Activated naive CD4-positive, alpha-beta T cell treated with anti-CD3 and anti-CD28 coated beads for 36 hours (primary cell): Measurements from ENCODE around the gene TRPV4. TPM values are rescaled to one million over a fixed set of nuclear protein-coding genes. Genes with fewer than 3 reads are reported as not detected.

ENCODE experiments used
- CTCF ChIA-PET: fragments of 350-600 bp; sonication (Branson Sonifier 250); formaldehyde crosslinking; loops from one replicate; lab custom pipeline; 2021; ENCODE audit warnings: antibody characterized with exemption; lab: Charles Lee
- DNase-seq: peaks from one replicate; pipeline ENCODE4 v3.0.0-alpha.2; 2020
- H3K27ac Mint-ChIP-seq: one replicate; pipeline ENCODE4 v1.8.0; 2021; ENCODE audit warnings: mild to moderate bottlenecking, mixed read lengths
- H3K27me3 Mint-ChIP-seq: one replicate; pipeline ENCODE4 v1.8.0; 2021; ENCODE audit warnings: low read depth, mixed read lengths
- H3K36me3 Mint-ChIP-seq: one replicate; pipeline ENCODE4 v1.8.0; 2021; ENCODE audit warnings: low read depth, mixed read lengths
- H3K4me1 Mint-ChIP-seq: one replicate; pipeline ENCODE4 v1.8.0; 2021; ENCODE audit warnings: low read depth, mixed read lengths
- H3K4me3 Mint-ChIP-seq: one replicate; pipeline ENCODE4 v1.8.0; 2021; ENCODE audit warnings: mild to moderate bottlenecking, moderate library complexity, mixed read lengths
- H3K9me3 Mint-ChIP-seq: one replicate; pipeline ENCODE4 v1.8.0; 2021; ENCODE audit warnings: mixed read lengths
- intact Hi-C: fragments of 100-400 bp; cut with micrococcal nuclease; formaldehyde crosslinking; loops from one replicate; pipeline ENCODE4 v1.15.1; 2023
- total RNA-seq, 2 experiments: library from RNA; stranded (reverse); gene quantifications; one replicate each; pipeline ENCODE4 v1.2.3, GENCODE V29; 2021

The TRPV4 gene
- not detected for total RNA-seq

GRCh38 chr12:109833307-109834189, at the start of gene TRPV4:
TRPV4 (minus strand) TSS chr12:109833398; CDS start chr12:109814796, 18,602 bp downstream.
- intact Hi-C loops = no loop called here
- peaks cover 4% of the 10 kb centered on the region for H3K4me1 Mint-ChIP-seq

GRCh38 chr12:109881752-109882151, 48.6 kb upstream of the TRPV4 start:
- no peaks in the 10 kb centered on the region for H3K36me3 Mint-ChIP-seq
- peaks cover 33% of the 10 kb centered on the region for H3K4me1 Mint-ChIP-seq
- no peak for DNase-seq
- H3K27me3 Mint-ChIP-seq = no peaks in the 10 kb centered on the region
- intact Hi-C loops = loop anchor here (5.0 kb wide), 3 partner anchors 169 to 309 kb away; partner anchors contain the start of genes FAM222A, MMAB and MVK
- peak overlapping the region; percentile 78 for H3K4me3 Mint-ChIP-seq
- CTCF ChIA-PET = interaction anchor here (0.6 to 2.9 kb wide), 3 partner anchors 28 to 293 kb away, joined by 3 to 16 read pairs (median 5); no protein-coding TSS in a partner anchor
- no peaks in the 10 kb centered on the region for H3K9me3 Mint-ChIP-seq
- H3K27ac Mint-ChIP-seq = no peak overlapping the region

More at GRCh38 chr12:109833307-109834189, at the start of gene TRPV4:
- no peaks in the 10 kb centered on the region for H3K9me3 Mint-ChIP-seq
- peaks cover 13% of the 10 kb centered on the region for H3K27me3 Mint-ChIP-seq
- H3K27ac Mint-ChIP-seq = no peak within 1 kb of the TSS
- CTCF ChIA-PET = interaction anchor here (1.7 kb wide), 1 partner anchor 12 kb away, joined by 4 read pairs; no protein-coding TSS in a partner anchor
- no peaks in the 10 kb centered on the region for H3K36me3 Mint-ChIP-seq
- H3K4me3 Mint-ChIP-seq = no peak within 1 kb of the TSS
- no peak for DNase-seq

- Mint-ChIP-seq H3K36me3 (no peaks in the 10 kb centered on the region), H3K9me3 (no peaks in the 10 kb centered on the region), H3K27me3 (no peaks in the 10 kb centered on the region), H3K4me3 (peak overlapping the region; percentile 78), H3K4me1 (peaks cover 36% of the 10 kb centered on the region), H3K27ac (peak overlapping the region; percentile 1)
- intact Hi-C loops = loop anchor here (1.0 to 5.0 kb wide), 6 partner anchors 28 to 363 kb away; partner anchors contain the start of genes FAM222A, MMAB and MVK
- no peak for DNase-seq
- CTCF ChIA-PET = interaction anchor here (2.9 kb wide), 1 partner anchor 27 kb away, joined by 16 read pairs; no protein-coding TSS in a partner anchor
Observed at GRCh38 chr12:109880938-109881337, 47.7 kb upstream of the TRPV4 start.

GRCh38 chr12:109880043-109880931, 47.1 kb upstream of the TRPV4 start, which contains the start of gene GLTP:
GLTP (minus strand) TSS chr12:109880541; CDS start chr12:109880374, 167 bp downstream.
- DNase-seq = peak; percentile 86
- CTCF ChIA-PET = interaction anchor here (1.0 to 2.9 kb wide), 5 partner anchors 26 to 47 kb away, joined by 3 to 16 read pairs (median 4); no protein-coding TSS in a partner anchor
- Mint-ChIP-seq H3K36me3 (no peaks in the 10 kb centered on the region), H3K27ac (peak within 1 kb of the TSS; percentile 66), H3K27me3 (no peaks in the 10 kb centered on the region), H3K4me3 (peak within 1 kb of the TSS; percentile 93), H3K9me3 (no peaks in the 10 kb centered on the region), H3K4me1 (peaks cover 42% of the 10 kb centered on the region)
- intact Hi-C loops = loop anchor here (1.0 to 5.0 kb wide), 6 partner anchors 27 to 362 kb away; partner anchors contain the start of genes FAM222A, MMAB and MVK

- CTCF ChIA-PET = interaction anchor here (0.7 to 1.6 kb wide), 8 partner anchors 9 to 75 kb away, joined by 3 to 4 read pairs (median 4); no protein-coding TSS in a partner anchor
- Mint-ChIP-seq H3K27ac (peak overlapping the region; percentile 66), H3K4me1 (peaks cover 45% of the 10 kb centered on the region), H3K36me3 (no peaks in the 10 kb centered on the region), H3K4me3 (peak overlapping the region; percentile 93), H3K27me3 (no peaks in the 10 kb centered on the region), H3K9me3 (no peaks in the 10 kb centered on the region)
- DNase-seq = peak; percentile 17
- intact Hi-C loops = loop anchor here (1.0 to 5.0 kb wide), 6 partner anchors 26 to 361 kb away; partner anchors contain the start of genes FAM222A, MMAB and MVK
Observed at GRCh38 chr12:109879351-109880042, 46.3 kb upstream of the TRPV4 start.

GRCh38 chr12:109878749-109879148, 45.6 kb upstream of the TRPV4 start:
- Mint-ChIP-seq H3K36me3 (no peaks in the 10 kb centered on the region), H3K9me3 (no peaks in the 10 kb centered on the region), H3K4me3 (peak overlapping the region; percentile 93), H3K4me1 (peaks cover 45% of the 10 kb centered on the region), H3K27me3 (no peaks in the 10 kb centered on the region), H3K27ac (no peak overlapping the region)
- intact Hi-C loops = no loop called here
- no peak for DNase-seq
- CTCF ChIA-PET = interaction anchor here (0.7 to 1.6 kb wide), 9 partner anchors 9 to 74 kb away, joined by 3 to 4 read pairs (median 4); no protein-coding TSS in a partner anchor

GRCh38 chr12:109878247-109878625, 45.0 kb upstream of the TRPV4 start:
- Mint-ChIP-seq H3K27ac (no peak overlapping the region), H3K36me3 (no peaks in the 10 kb centered on the region), H3K9me3 (no peaks in the 10 kb centered on the region), H3K4me3 (no peak overlapping the region), H3K27me3 (no peaks in the 10 kb centered on the region), H3K4me1 (peaks cover 45% of the 10 kb centered on the region)
- CTCF ChIA-PET = interaction anchor here (0.8 to 2.2 kb wide), 4 partner anchors 15 to 33 kb away, joined by 4 to 7 read pairs (median 4); no protein-coding TSS in a partner anchor
- intact Hi-C loops = no loop called here
- DNase-seq = no peak

GRCh38 chr12:109877504-109878246, 44.5 kb upstream of the TRPV4 start:
- no peak overlapping the region for H3K27ac Mint-ChIP-seq
- no peaks in the 10 kb centered on the region for H3K9me3 Mint-ChIP-seq
- no peaks in the 10 kb centered on the region for H3K36me3 Mint-ChIP-seq
- H3K4me1 Mint-ChIP-seq = peaks cover 45% of the 10 kb centered on the region
- DNase-seq = no peak
- CTCF ChIA-PET = interaction anchor here (0.8 to 2.2 kb wide), 4 partner anchors 15 to 50 kb away, joined by 4 to 7 read pairs (median 6); no protein-coding TSS in a partner anchor
- intact Hi-C loops = no loop called here
- H3K4me3 Mint-ChIP-seq = no peak overlapping the region
- no peaks in the 10 kb centered on the region for H3K27me3 Mint-ChIP-seq

GRCh38 chr12:109876406-109876805, 43.2 kb upstream of the TRPV4 start:
- peaks cover 47% of the 10 kb centered on the region for H3K4me1 Mint-ChIP-seq
- no peaks in the 10 kb centered on the region for H3K27me3 Mint-ChIP-seq
- intact Hi-C loops = no loop called here
- no peak overlapping the region for H3K27ac Mint-ChIP-seq
- H3K36me3 Mint-ChIP-seq = no peaks in the 10 kb centered on the region
- H3K9me3 Mint-ChIP-seq = no peaks in the 10 kb centered on the region
- no peak overlapping the region for H3K4me3 Mint-ChIP-seq
- CTCF ChIA-PET = interaction anchor here (1.1 to 2.2 kb wide), 3 partner anchors 23 to 52 kb away, joined by 5 to 7 read pairs (median 7); no protein-coding TSS in a partner anchor
- no peak for DNase-seq

GRCh38 chr12:109875572-109876131, 42.5 kb upstream of the TRPV4 start:
- no peak overlapping the region for H3K27ac Mint-ChIP-seq
- H3K9me3 Mint-ChIP-seq = no peaks in the 10 kb centered on the region
- DNase-seq = no peak
- H3K27me3 Mint-ChIP-seq = no peaks in the 10 kb centered on the region
- CTCF ChIA-PET = no interaction called here
- intact Hi-C loops = no loop called here
- H3K36me3 Mint-ChIP-seq = no peaks in the 10 kb centered on the region
- H3K4me3 Mint-ChIP-seq = no peak overlapping the region
- H3K4me1 Mint-ChIP-seq = peaks cover 46% of the 10 kb centered on the region
